Upper lobe of right lung (tissue), 1 donor: ENCODE results near the gene MED23. TPM values are rescaled to one million over a fixed set of nuclear protein-coding genes. Genes with fewer than 3 reads are reported as not detected.

ENCODE experiments used
- ATAC-seq: fragments of 200-7000 bp; cut with Tn5 transposase; one replicate; pipeline ENCODE4 v1.9.1; 2020; ENCODE audit warnings: mild to moderate bottlenecking, moderate library complexity
- DNase-seq: peaks from one replicate; pipeline ENCODE4 v3.0.0-alpha.2; 2020
- H3K27ac ChIP-seq: fragments of 200-600 bp; one replicate; pipeline ENCODE4 v1.8.0; 2022
- H3K27me3 ChIP-seq: fragments of 200-600 bp; one replicate; pipeline ENCODE4 v1.8.0; 2022; ENCODE audit warnings: mild to moderate bottlenecking
- H3K36me3 ChIP-seq: fragments of 200-600 bp; one replicate; pipeline ENCODE4 v1.8.0; 2022
- H3K4me1 ChIP-seq: fragments of 200-600 bp; one replicate; pipeline ENCODE4 v1.8.0; 2022
- H3K4me3 ChIP-seq: fragments of 200-600 bp; one replicate; pipeline ENCODE4 v1.8.0; 2022; ENCODE audit warnings: mild to moderate bottlenecking
- H3K9me3 ChIP-seq: fragments of 200-600 bp; one replicate; pipeline ENCODE4 v1.8.0; 2022
- CTCF ChIP-seq: fragments of 200-600 bp; IDR thresholded peaks from one replicate; pipeline ENCODE4 v1.8.0; 2022; ENCODE audit warnings: antibody characterized with exemption
- intact Hi-C: fragments of 100-400 bp; cut with DNase I; formaldehyde crosslinking; loops from one replicate; pipeline ENCODE4 v1.11.0; 2022
- total RNA-seq: library from RNA; stranded (reverse); fragmentation: NEBNext Ultra II Directional; extraction: Animal tissue kit (Norgen Biotek cat#: 25700); gene quantifications from one replicate; pipeline ENCODE4 v1.2.1, GENCODE V29; 2021
- donor health status: DM: no; HTN: yes; CAD: no; lungs with severe emphysema.

MED23 gene
- total RNA-seq, 1 donor from 2014 or later = 25.8 TPM

DNA sequence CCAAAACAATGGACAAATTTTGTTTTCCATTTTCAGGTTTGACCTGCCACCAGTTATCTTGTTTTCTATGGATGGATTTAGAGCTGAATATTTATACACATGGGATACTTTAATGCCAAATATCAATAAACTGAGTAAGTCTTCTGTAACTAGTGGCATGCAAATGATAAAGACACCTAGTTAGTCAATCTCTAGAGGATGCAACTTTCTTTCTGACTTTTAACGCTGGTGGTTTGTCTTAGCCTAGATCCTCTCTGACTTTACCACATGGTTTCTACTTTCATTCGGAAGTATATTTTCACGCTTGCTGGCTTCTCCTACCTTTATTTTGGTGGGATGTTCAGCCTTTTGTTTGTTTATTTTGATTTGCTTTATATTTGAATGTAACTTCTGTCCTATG is 30.2 kb upstream of the MED23 start:
- TF ChIP-seq CTCF = no peak
- H3K27me3 ChIP-seq = no peaks in the 10 kb centered on the region
- intact Hi-C loops = no loop called here
- no peak overlapping the region for H3K4me3 ChIP-seq
- DNase-seq (no peak), ATAC-seq (no peak)
- H3K36me3 ChIP-seq = no peaks in the 10 kb centered on the region
- H3K4me1 ChIP-seq = no peaks in the 10 kb centered on the region
- no peaks in the 10 kb centered on the region for H3K9me3 ChIP-seq
- no peak overlapping the region for H3K27ac ChIP-seq

GRCh38 chr6:131657630-131658111 is 29.6 kb upstream of the MED23 start:
- Histone ChIP-seq H3K4me3 (no peak overlapping the region), H3K36me3 (no peaks in the 10 kb centered on the region), H3K27me3 (no peaks in the 10 kb centered on the region), H3K27ac (no peak overlapping the region), H3K9me3 (no peaks in the 10 kb centered on the region), H3K4me1 (no peaks in the 10 kb centered on the region)
- TF ChIP-seq CTCF = no peak
- no peak for DNase-seq
- intact Hi-C loops = no loop called here
- no peak for ATAC-seq

DNA sequence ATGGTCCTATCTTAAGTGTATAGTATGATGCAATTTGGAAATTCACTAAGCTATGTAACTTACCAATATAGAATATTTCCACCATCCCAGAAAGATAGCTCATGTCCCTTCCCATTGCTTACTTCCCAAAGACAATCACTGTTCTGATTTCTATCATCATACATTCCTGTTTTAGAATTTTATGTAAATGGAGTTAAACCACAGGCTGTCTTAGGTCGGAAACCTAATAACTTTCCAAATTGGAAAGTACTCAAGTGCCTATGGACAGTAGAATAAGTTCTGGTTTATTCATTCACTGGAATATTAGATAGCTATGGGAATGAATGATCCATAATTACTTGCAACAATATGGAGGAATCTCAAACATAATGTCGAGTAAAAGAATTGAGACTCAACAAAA is 29.2 kb upstream of the MED23 start:
- H3K9me3 ChIP-seq = no peaks in the 10 kb centered on the region
- ATAC-seq = no peak
- intact Hi-C loops = no loop called here
- DNase-seq = no peak
- H3K27me3 ChIP-seq = no peaks in the 10 kb centered on the region
- no peak overlapping the region for H3K4me3 ChIP-seq
- no peak overlapping the region for H3K27ac ChIP-seq
- no peaks in the 10 kb centered on the region for H3K4me1 ChIP-seq
- TF ChIP-seq CTCF = no peak
- H3K36me3 ChIP-seq = no peaks in the 10 kb centered on the region

DNA sequence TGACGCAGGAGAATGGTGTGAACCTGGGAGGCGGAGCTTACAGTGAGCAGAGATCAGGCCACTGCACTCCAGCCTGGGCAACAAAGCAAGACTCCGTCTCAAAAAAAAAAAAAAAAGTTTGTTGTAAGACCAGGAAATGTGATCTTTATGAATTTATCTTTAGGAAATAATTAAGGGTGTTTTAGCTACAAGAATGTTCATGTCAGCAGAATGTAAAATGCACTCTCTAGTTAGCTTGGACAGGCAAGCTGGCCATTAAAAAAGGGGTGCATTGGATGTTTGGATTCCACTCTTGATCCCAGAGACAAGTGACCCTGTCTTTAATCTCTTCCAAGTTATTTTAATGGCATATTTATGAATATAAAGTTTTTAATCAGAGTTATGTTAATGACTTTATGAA is 28.6 kb upstream of the MED23 start:
- intact Hi-C loops = no loop called here
- Histone ChIP-seq H3K27me3 (no peaks in the 10 kb centered on the region), H3K36me3 (no peaks in the 10 kb centered on the region), H3K9me3 (no peaks in the 10 kb centered on the region), H3K4me3 (no peak overlapping the region), H3K4me1 (no peaks in the 10 kb centered on the region), H3K27ac (no peak overlapping the region)
- no peak for ATAC-seq
- no peak for TF ChIP-seq CTCF
- DNase-seq = no peak

GRCh38 chr6:131655951-131656350 is 27.9 kb upstream of the MED23 start:
- DNase-seq = no peak
- no peaks in the 10 kb centered on the region for H3K4me1 ChIP-seq
- H3K27me3 ChIP-seq = no peaks in the 10 kb centered on the region
- no peak overlapping the region for H3K27ac ChIP-seq
- no peaks in the 10 kb centered on the region for H3K36me3 ChIP-seq
- TF ChIP-seq CTCF = no peak
- no peak for ATAC-seq
- intact Hi-C loops = no loop called here
- no peaks in the 10 kb centered on the region for H3K9me3 ChIP-seq
- H3K4me3 ChIP-seq = no peak overlapping the region

- intact Hi-C loops = no loop called here
- no peaks in the 10 kb centered on the region for H3K4me1 ChIP-seq
- no peaks in the 10 kb centered on the region for H3K36me3 ChIP-seq
- no peaks in the 10 kb centered on the region for H3K27me3 ChIP-seq
- no peaks in the 10 kb centered on the region for H3K9me3 ChIP-seq
- no peak for ATAC-seq
- TF ChIP-seq CTCF = no peak
- DNase-seq = no peak
- H3K4me3 ChIP-seq = no peak overlapping the region
- no peak overlapping the region for H3K27ac ChIP-seq
These were observed 27.3 kb upstream of the MED23 start for GRCh38 chr6:131655387-131655786.
